ENCODE measurements around the gene GON7.

DNA sequence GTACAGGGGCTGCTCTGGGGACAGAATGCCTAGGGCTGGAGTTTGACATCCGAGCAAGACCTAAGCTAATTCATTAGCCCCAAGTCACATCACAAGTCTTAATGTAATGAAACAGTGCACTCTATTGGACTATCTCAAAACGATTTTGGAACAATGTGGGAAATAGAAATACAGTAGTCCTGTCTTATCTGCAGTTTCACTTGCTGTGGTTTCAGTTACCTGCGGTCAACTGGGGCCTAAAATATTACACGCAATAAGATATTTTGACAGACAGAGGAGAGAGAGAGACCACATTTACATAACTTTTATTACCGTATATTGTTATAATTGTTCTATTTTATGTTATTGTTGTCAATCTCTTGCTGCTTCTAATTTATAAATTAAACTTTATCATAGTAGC, 43.3 kb downstream of the GON7 start:
- no peak for TF ChIP-seq POLR2A (IDR thresholded peaks at IDR 0.05)
- TF ChIP-seq, protein P1, sequence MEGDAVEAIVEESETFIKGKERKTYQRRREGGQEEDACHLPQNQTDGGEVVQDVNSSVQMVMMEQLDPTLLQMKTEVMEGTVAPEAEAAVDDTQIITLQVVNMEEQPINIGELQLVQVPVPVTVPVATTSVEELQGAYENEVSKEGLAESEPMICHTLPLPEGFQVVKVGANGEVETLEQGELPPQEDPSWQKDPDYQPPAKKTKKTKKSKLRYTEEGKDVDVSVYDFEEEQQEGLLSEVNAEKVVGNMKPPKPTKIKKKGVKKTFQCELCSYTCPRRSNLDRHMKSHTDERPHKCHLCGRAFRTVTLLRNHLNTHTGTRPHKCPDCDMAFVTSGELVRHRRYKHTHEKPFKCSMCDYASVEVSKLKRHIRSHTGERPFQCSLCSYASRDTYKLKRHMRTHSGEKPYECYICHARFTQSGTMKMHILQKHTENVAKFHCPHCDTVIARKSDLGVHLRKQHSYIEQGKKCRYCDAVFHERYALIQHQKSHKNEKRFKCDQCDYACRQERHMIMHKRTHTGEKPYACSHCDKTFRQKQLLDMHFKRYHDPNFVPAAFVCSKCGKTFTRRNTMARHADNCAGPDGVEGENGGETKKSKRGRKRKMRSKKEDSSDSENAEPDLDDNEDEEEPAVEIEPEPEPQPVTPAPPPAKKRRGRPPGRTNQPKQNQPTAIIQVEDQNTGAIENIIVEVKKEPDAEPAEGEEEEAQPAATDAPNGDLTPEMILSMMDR (IDR thresholded peaks at IDR 0.05) = no peak

Measured in vagina (tissue), 2 donors.